K562 (cell line): Measurements from ENCODE around the gene ANKRD45. TPM values are rescaled to one million over a fixed set of nuclear protein-coding genes. Genes with fewer than 3 reads are reported as not detected.
"Not testable (repeated sequence)": the region's sequence is repeated elsewhere in the genome, so short reads cannot be mapped to it uniquely, and the experiment has no call there.

Experiments used
- ATAC-seq: fragments of 200-7000 bp; cut with Tn5 transposase; 3 replicates; pipeline ENCODE4 v1.9.1; 2020; ENCODE audit warnings: moderate library complexity
- BruUV-seq: library from RNA; stranded (reverse); fragments of 400-500 nt; replicated peaks from 2 replicates; lab custom pipeline; 2021; lab: Mats Ljungman, UMichigan
- CTCF ChIA-PET: fragments of 300-600 bp; formaldehyde crosslinking; extraction: SDS; loops from one replicate; lab custom pipeline; 2021; ENCODE audit warnings: low intra/inter-chr PET ratio; lab: Yijun Ruan, JAX
- POLR2A ChIA-PET: fragments of 300-600, 350-650 bp; sonication (Branson Sonifier 250); formaldehyde crosslinking; extraction: SDS; loops from one replicate; lab custom pipeline; 2021; ENCODE audit warnings: antibody characterized with exemption, inconsistent platforms; lab: Yijun Ruan, JAX
- DNase-seq, 4 experiments: peaks; one replicate each; pipeline versions ENCODE4 v3.0.0 to v3.0.0-alpha.2; 2011 to 2018; ENCODE audit warnings: low spot score in 3 of 4, mixed read lengths in 3 of 4; ENCODE audit errors: extremely low read depth in 1 of 4
- FAIRE-seq: peaks from 2 replicates; lab custom pipeline; 2011; peaks lifted over from hg19 to GRCh38; lab: Jason Lieb, UNC
- H2AFZ ChIP-seq: 2 replicates; pipeline ENCODE4 v1.6.0; 2011; ENCODE audit warnings: low read depth, low read length, control low read depth, inconsistent platforms
- H3K27ac ChIP-seq: fragments of 200-600 bp; 3 replicates; pipeline ENCODE4 v1.8.0; 2011; ENCODE audit warnings: low read depth, mild to moderate bottlenecking, control low read depth, inconsistent platforms, low read length, moderate library complexity, mixed read lengths; ENCODE audit errors: extremely low read depth
- H3K27me3 ChIP-seq, 2 experiments: fragments of 300-600 bp in 1 of 2; 2 replicates in 1 of 2; 3 replicates in 1 of 2; pipeline versions ENCODE4 v1.6.0 to v1.8.0; 2011; ENCODE audit warnings: inconsistent platforms in 2 of 2, low read length in 2 of 2, mild to moderate bottlenecking in 1 of 2, mixed read lengths in 1 of 2, moderate library complexity in 1 of 2; ENCODE audit not compliant: control insufficient read depth in 2 of 2, insufficient read depth in 2 of 2
- H3K36me3 ChIP-seq: fragments of 300-600 bp; 3 replicates; pipeline ENCODE4 v1.8.0; 2011; ENCODE audit warnings: mild to moderate bottlenecking, low read length, inconsistent platforms; ENCODE audit not compliant: control insufficient read depth, insufficient read depth
- H3K4me1 ChIP-seq, 2 experiments: fragments of 200-600 bp in 1 of 2; replicated peaks in 1 of 2; 2 replicates in 1 of 2; 3 replicates in 1 of 2; pipeline versions ENCODE4 v1.5.1 to v1.8.0; 2011; ENCODE audit warnings: inconsistent platforms in 2 of 2, low read length in 2 of 2, mild to moderate bottlenecking in 1 of 2, mixed read lengths in 1 of 2, moderate library complexity in 1 of 2; ENCODE audit not compliant: control insufficient read depth in 2 of 2, insufficient read depth in 2 of 2
- H3K4me2 ChIP-seq: 2 replicates; pipeline ENCODE4 v1.6.1; 2011; ENCODE audit warnings: low read length, control low read depth, inconsistent platforms, mixed read lengths; ENCODE audit not compliant: insufficient read depth
- H3K4me3 ChIP-seq: fragments of 200-600 bp; sonication (generic), shearing (Covaris generic); 2 replicates; pipeline ENCODE4 v1.5.1; 2016; ENCODE audit warnings: control low read depth, inconsistent platforms
- H3K79me2 ChIP-seq: fragments of 200-600 bp; 3 replicates; pipeline ENCODE4 v1.8.0; 2011; ENCODE audit warnings: low read length, inconsistent platforms; ENCODE audit not compliant: control insufficient read depth, insufficient read depth
- H3K9ac ChIP-seq, 2 experiments: 2 replicates each; pipeline versions ENCODE4 v1.6.0 to v1.6.1; 2011; ENCODE audit warnings: low read depth in 2 of 2, low read length in 2 of 2, control low read depth in 1 of 2, inconsistent platforms in 1 of 2, mild to moderate bottlenecking in 1 of 2, mixed read lengths in 1 of 2; ENCODE audit not compliant: insufficient read depth in 1 of 2
- H3K9me1 ChIP-seq: one replicate; pipeline ENCODE4 v1.6.0; 2011; ENCODE audit warnings: inconsistent platforms, mild to moderate bottlenecking, low read length, moderate library complexity; ENCODE audit not compliant: control insufficient read depth, insufficient read depth
- H3K9me3 ChIP-seq: replicated peaks from 2 replicates; pipeline ENCODE4 v1.5.1; 2011; ENCODE audit warnings: low read depth, low read length, inconsistent platforms; ENCODE audit not compliant: control insufficient read depth, insufficient read depth
- H4K20me1 ChIP-seq: replicated peaks from 2 replicates; pipeline ENCODE4 v1.6.1; 2011; ENCODE audit warnings: low read length, inconsistent platforms, mixed read lengths; ENCODE audit not compliant: control insufficient read depth, insufficient read depth
- ARID1B ChIP-seq: fragments of 450-650 bp; IDR thresholded peaks from 2 replicates; pipeline ENCODE4 v1.6.1; 2016; ENCODE audit warnings: antibody characterized with exemption, mild to moderate bottlenecking, inconsistent platforms
- C11orf30 ChIP-seq: fragments of 450-650 bp; IDR thresholded peaks from 2 replicates; pipeline ENCODE4 v1.6.1; 2016; ENCODE audit warnings: low read depth, mild to moderate bottlenecking
- CBFA2T2 ChIP-seq: fragments of 450-650 bp; conservative IDR thresholded peaks from 2 replicates; pipeline ENCODE4 v1.6.1; 2017; ENCODE audit warnings: mild to moderate bottlenecking
- CBFA2T3 ChIP-seq: fragments of 450-650 bp; IDR thresholded peaks from 2 replicates; pipeline ENCODE4 v1.6.1; 2017
- CTBP1 ChIP-seq: fragments of 450-650 bp; IDR thresholded peaks from 2 replicates; pipeline ENCODE4 v1.6.1; 2016; ENCODE audit warnings: borderline replicate concordance
- CXXC5 ChIP-seq: fragments of 250-450 bp; sonication (Bioruptor Pico); IDR thresholded peaks from 2 replicates; pipeline ENCODE4 v1.8.0; 2022; ENCODE audit warnings: inconsistent platforms, mild to moderate bottlenecking, moderate library complexity
- DPF2 ChIP-seq: fragments of 450-650 bp; IDR thresholded peaks from 2 replicates; pipeline ENCODE4 v1.6.1; 2016
- FOXM1 ChIP-seq, 2 experiments: fragments of 450-650 bp in 1 of 2; sonication (generic) in 1 of 2; formaldehyde crosslinking in 1 of 2; IDR thresholded peaks; 2 replicates each; pipeline versions ENCODE4 v1.6.1 to v1.9.0; 2017 to 2022; ENCODE audit warnings: low read depth in 2 of 2, mild to moderate bottlenecking in 2 of 2, missing genetic modification reagents in 1 of 2, moderate library complexity in 1 of 2
- HDAC2 ChIP-seq: fragments of 450-650 bp; IDR thresholded peaks from 2 replicates; pipeline ENCODE4 v1.6.1; 2016; ENCODE audit warnings: mild to moderate bottlenecking
- L3MBTL2 ChIP-seq: fragments of 450-650 bp; IDR thresholded peaks from 2 replicates; pipeline ENCODE4 v1.6.1; 2016; ENCODE audit warnings: mild to moderate bottlenecking, moderate library complexity
- MAFG ChIP-seq: fragments of 450-650 bp; conservative IDR thresholded peaks from 2 replicates; pipeline ENCODE4 v1.6.1; 2016; ENCODE audit warnings: missing genetic modification characterization, missing compliant biosample characterization
- MAFK ChIP-seq: IDR thresholded peaks from 2 replicates; pipeline ENCODE4 v1.6.1; 2011; ENCODE audit warnings: low read length, improper control_type of control experiment
- MYBL2 ChIP-seq, 2 experiments: fragments of 450-650 bp in 1 of 2; sonication (generic) in 1 of 2; formaldehyde crosslinking in 1 of 2; IDR thresholded peaks; 2 replicates each; pipeline versions ENCODE4 v1.6.1 to v1.8.1; 2017 to 2022; ENCODE audit warnings: borderline replicate concordance in 1 of 2, inconsistent platforms in 1 of 2, low read depth in 1 of 2, mild to moderate bottlenecking in 1 of 2, missing genetic modification reagents in 1 of 2, moderate library complexity in 1 of 2
- MYC ChIP-seq, 2 experiments: fragments of 250-450 bp in 1 of 2; sonication (Bioruptor Pico) in 1 of 2; IDR thresholded peaks; 2 replicates each; pipeline versions ENCODE4 v1.5.1 to v1.6.1; 2012 to 2021; ENCODE audit warnings: low read depth in 2 of 2, borderline replicate concordance in 1 of 2, improper control_type of control experiment in 1 of 2, low read length in 1 of 2, mild to moderate bottlenecking in 1 of 2, moderate library complexity in 1 of 2
- NFE2 ChIP-seq: IDR thresholded peaks from 2 replicates; pipeline ENCODE4 v1.6.1; 2014; ENCODE audit warnings: antibody characterized with exemption, low read depth
- TCF3 ChIP-seq: sonication (generic); formaldehyde crosslinking; IDR thresholded peaks from 2 replicates; pipeline ENCODE4 v1.4.0; 2020; ENCODE audit warnings: mild to moderate bottlenecking, missing genetic modification reagents
- TFAP4 ChIP-seq: sonication (generic); formaldehyde crosslinking; IDR thresholded peaks from 2 replicates; pipeline ENCODE4 v1.8.0; 2022; ENCODE audit warnings: missing genetic modification reagents, mild to moderate bottlenecking, moderate library complexity, borderline replicate concordance
- ZEB2 ChIP-seq: fragments of 450-650 bp; IDR thresholded peaks from 2 replicates; pipeline ENCODE4 v1.6.1; 2016
- WGBS: fragments of 100-300 bp; shearing (Covaris generic); methylation state at CpG from one replicate; pipeline ENCODE4 v1.1.6; 2016; ENCODE audit warnings: low coverage, mixed read lengths; ENCODE audit not compliant: insufficient coverage; ENCODE audit errors: missing lambda C conversion rate; 5-methylcytosine and 5-hydroxymethylcytosine counted together
- in situ Hi-C: fragments of 300-500 bp; cut with MboI; formaldehyde crosslinking; loops from 4 replicates; pipeline ENCODE4 v1.15.0; 2018; ENCODE audit warnings: inconsistent platforms, mixed read lengths
- intact Hi-C: fragments of 100-400 bp; cut with micrococcal nuclease; formaldehyde crosslinking; loops from 2 replicates; pipeline ENCODE4 v1.14.2; 2022
- polyA plus RNA-seq, 8 experiments: library from polyadenylated mRNA; depleted of rRNA in 4 of 8; stranded (reverse) in 5 of 8; unstranded in 3 of 8; fragments of >200 nt; fragmentation: Nextera tagmentation in 2 of 8; fragmentation: Illumina TruSeq in 1 of 8; extraction: Ambion mirVana in 2 of 8; extraction: Trizol in 1 of 8; gene quantifications; 2 replicates each; pipeline versions ENCODE4 v1.2.1 to v1.2.3, GENCODE V29; 2011 to 2014; ENCODE audit warnings: inconsistent platforms in 1 of 8, missing spikeins in 1 of 8
- total RNA-seq, 7 experiments: library from RNA; depleted of rRNA in 6 of 7; stranded (reverse); fragments of >200 nt in 6 of 7; fragmentation: Illumina TruSeq in 2 of 7; extraction: Trizol in 2 of 7; gene quantifications; 2 replicates each; pipeline versions ENCODE4 v1.2.1 to v1.2.3, GENCODE V29; 2011 to 2021; ENCODE audit warnings: low replicate concordance in 1 of 7

The ANKRD45 gene
- total and polyA plus RNA-seq, 9 of the 15 experiments (the other 6 are each of a cell fraction or from before 2014, with no cell fraction given) = 0.10 to 0.30 (median 0.11) TPM; not detected in 2

GRCh38 chr1:173683838-173684237, 14.2 kb upstream of the ANKRD45 start:
- H3K9me3 ChIP-seq; H3K9ac ChIP-seq; H3K36me3 ChIP-seq; H3K4me2 ChIP-seq; H3K9me1 ChIP-seq; H3K4me1 ChIP-seq; CTCF ChIA-PET; H3K79me2 ChIP-seq; BruUV-seq; H4K20me1 ChIP-seq; H3K4me3 ChIP-seq; in situ Hi-C loops; intact Hi-C loops; H3K27ac ChIP-seq; H3K27me3 ChIP-seq; TF ChIP-seq MYBL2 (CRISPR knock-in tag; IDR thresholded peaks at IDR 0.05; ENCODE audit: borderline replicate concordance); MYC (CRISPR knock-in tag; IDR thresholded peaks at IDR 0.05; ENCODE audit: borderline replicate concordance, low read depth); FOXM1 (CRISPR knock-in tag; IDR thresholded peaks at IDR 0.05; ENCODE audit: low read depth): not testable (repeated sequence)
- POLR2A ChIA-PET = interaction anchor here (1.2 to 2.2 kb wide), 2 partner anchors 9 to 10 kb away, joined by 3 to 7 read pairs; no protein-coding TSS in a partner anchor
- FAIRE-seq (peak; percentile 55), ATAC-seq (peak; percentile 70), DNase-seq (peak in 1 of 4 experiments; percentile 71)
- H2AFZ ChIP-seq = peak overlapping the region; percentile 19; the same call in 1 of the 2 replicates
- 17% methylated on average over 4 of the region's 4 CpGs for WGBS
- TF ChIP-seq MAFK (peak; percentile 27; the same call in 1 of the 2 replicates), HDAC2 (0 out of 2 replicates have a peak, but pooled peaks have one; percentile 48), MYBL2 (IDR thresholded peaks at IDR 0.05; ENCODE audit: low read depth) (peak; percentile 66), DPF2 (peak; percentile 58; the same call in 1 of the 2 replicates), C11orf30 (peak; percentile 65), MAFG (peak; percentile 48; the same call in 1 of the 2 replicates), L3MBTL2 (0 out of 2 replicates have a peak, but pooled peaks have one; percentile 13), MYC (IDR thresholded peaks at IDR 0.05; ENCODE audit: low read depth, low read length) (0 out of 2 replicates have a peak, but pooled peaks have one; percentile 40), ZEB2 (0 out of 2 replicates have a peak, but pooled peaks have one; percentile 41), CTBP1 (peak; percentile 24; the same call in 1 of the 2 replicates), ARID1B (peak; percentile 41), FOXM1 (IDR thresholded peaks at IDR 0.05; ENCODE audit: low read depth) (0 out of 2 replicates have a peak, but pooled peaks have one; percentile 29), NFE2 (peak; percentile 82), CXXC5 (CRISPR knock-in tag) (0 out of 2 replicates have a peak, but pooled peaks have one; percentile 16), CBFA2T2 (0 out of 2 replicates have a peak, but pooled peaks have one; percentile 3), TCF3 (CRISPR knock-in tag) (0 out of 2 replicates have a peak, but pooled peaks have one; percentile 24), TFAP4 (CRISPR knock-in tag) (peak; percentile 47; the same call in 1 of the 2 replicates), CBFA2T3 (0 out of 2 replicates have a peak, but pooled peaks have one; percentile 21)
